ENCODE data around the gene ASPN.

The ASPN gene

DNA sequence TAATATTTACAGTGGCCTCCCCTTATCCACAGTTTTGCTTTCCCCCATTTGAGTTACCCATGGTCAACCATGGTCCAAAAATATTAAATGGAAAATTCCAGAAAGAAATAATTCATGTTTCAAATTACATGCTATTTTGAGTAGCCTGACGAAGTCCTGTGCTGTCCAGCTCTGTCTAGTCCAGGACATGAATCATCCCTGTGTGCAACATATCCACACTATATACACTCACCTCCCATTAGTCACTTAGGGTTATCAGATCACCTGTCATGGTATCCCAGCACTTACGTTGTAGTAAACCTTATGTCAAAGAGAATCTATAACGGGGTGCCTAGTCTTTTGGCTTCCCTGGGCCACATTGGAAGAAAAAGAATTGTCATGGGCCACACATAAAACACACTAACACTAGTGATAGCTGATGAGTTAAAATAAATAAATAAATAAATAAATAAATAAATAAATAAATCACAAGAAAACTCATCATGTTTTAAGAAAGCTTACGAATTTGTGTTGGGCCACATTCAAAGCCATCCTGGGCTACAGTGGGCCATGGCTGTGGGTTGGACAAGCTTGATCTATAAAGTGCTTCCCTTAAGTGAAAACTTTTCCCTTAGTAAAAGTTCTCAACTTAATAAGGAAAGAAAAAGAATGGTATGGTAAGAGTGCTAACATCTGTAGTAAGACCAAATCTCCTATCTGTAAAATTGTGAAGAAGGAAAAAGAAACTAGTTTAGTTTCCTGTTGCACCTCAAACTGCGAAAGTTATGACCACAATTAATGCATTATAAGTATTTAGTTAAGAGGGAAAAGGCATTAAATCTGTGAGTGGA, 42.2 kb downstream of the ASPN start:
- TF ChIP-seq, protein P1, sequence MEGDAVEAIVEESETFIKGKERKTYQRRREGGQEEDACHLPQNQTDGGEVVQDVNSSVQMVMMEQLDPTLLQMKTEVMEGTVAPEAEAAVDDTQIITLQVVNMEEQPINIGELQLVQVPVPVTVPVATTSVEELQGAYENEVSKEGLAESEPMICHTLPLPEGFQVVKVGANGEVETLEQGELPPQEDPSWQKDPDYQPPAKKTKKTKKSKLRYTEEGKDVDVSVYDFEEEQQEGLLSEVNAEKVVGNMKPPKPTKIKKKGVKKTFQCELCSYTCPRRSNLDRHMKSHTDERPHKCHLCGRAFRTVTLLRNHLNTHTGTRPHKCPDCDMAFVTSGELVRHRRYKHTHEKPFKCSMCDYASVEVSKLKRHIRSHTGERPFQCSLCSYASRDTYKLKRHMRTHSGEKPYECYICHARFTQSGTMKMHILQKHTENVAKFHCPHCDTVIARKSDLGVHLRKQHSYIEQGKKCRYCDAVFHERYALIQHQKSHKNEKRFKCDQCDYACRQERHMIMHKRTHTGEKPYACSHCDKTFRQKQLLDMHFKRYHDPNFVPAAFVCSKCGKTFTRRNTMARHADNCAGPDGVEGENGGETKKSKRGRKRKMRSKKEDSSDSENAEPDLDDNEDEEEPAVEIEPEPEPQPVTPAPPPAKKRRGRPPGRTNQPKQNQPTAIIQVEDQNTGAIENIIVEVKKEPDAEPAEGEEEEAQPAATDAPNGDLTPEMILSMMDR (IDR thresholded peaks at IDR 0.05; ENCODE audit: control extremely low read depth, extremely low read depth, low read depth, missing control alignments) = no peak
- CTCF ChIA-PET = interaction anchor here (0.7 to 3.9 kb wide), 7 partner anchors 10 to 301 kb away, joined by 3 to 33 read pairs (median 3); no protein-coding TSS in a partner anchor

DNA sequence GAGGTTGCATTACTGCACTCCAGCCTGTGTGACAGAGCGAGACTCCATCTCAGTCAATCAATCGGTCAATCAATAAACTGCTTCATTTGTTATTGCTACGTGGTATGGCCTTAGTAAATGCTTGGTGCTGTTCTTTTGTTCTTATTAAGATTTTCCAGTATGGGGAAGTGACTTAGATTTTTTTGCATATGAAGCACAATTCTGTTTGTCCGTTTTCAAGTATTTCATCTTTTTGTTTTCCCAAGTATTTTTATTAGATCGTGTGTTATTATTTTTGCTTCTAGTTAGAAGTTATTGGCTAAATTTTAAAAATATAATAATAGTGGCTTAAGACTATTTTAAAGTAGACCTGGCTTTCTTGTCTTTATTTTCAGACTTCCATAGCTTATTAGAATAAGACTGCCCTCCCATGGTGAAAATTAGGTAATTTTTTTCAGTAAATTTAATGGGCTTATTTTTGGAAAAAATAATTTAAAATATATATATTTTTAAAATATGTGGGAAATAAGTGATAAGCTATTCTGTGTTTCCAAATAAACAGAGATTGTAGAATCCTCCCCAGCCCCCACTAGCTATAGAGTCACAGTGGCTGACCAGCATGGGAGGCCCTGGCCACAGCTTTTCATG, 43.3 kb downstream of the ASPN start:
- TF ChIP-seq, protein P1 (IDR thresholded peaks at IDR 0.05; ENCODE audit: control extremely low read depth, extremely low read depth, low read depth, missing control alignments) = no peak
- CTCF ChIA-PET = interaction anchor here (0.8 to 3.9 kb wide), 5 partner anchors 12 to 304 kb away, joined by 3 to 33 read pairs (median 3); no protein-coding TSS in a partner anchor
- POLR2A ChIA-PET = no interaction called here
- no peak for DNase-seq (ENCODE audit: extremely low spot score)

More for the DNA sequence above, 42.2 kb downstream of the ASPN start:
- DNase-seq (ENCODE audit: extremely low spot score) = no peak
- POLR2A ChIA-PET = no interaction called here

DNA sequence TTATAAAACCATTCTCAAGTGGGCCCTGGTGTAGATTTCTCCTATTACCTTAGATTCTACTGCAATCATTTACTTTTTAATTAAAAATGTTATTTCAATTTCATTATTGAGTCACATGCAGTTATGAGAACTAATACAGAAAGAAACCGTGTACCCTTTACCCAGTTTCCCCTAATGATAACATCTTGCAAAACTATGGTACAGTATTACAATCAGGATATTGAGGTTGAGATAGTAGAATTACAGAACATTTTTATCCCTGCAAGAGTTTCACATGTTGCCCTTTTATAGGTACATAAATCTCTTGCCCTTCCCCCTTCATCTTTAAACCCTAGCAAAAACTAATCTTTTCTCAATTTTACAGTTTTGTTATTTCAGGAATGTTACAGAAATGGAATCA, 47.0 kb downstream of the ASPN start:
- no peak for DNase-seq (ENCODE audit: extremely low spot score)
- ChIA-PET POLR2A (no interaction called here), CTCF (no interaction called here)
- TF ChIP-seq, protein P1 (IDR thresholded peaks at IDR 0.05; ENCODE audit: control extremely low read depth, extremely low read depth, low read depth, missing control alignments) = no peak

DNA sequence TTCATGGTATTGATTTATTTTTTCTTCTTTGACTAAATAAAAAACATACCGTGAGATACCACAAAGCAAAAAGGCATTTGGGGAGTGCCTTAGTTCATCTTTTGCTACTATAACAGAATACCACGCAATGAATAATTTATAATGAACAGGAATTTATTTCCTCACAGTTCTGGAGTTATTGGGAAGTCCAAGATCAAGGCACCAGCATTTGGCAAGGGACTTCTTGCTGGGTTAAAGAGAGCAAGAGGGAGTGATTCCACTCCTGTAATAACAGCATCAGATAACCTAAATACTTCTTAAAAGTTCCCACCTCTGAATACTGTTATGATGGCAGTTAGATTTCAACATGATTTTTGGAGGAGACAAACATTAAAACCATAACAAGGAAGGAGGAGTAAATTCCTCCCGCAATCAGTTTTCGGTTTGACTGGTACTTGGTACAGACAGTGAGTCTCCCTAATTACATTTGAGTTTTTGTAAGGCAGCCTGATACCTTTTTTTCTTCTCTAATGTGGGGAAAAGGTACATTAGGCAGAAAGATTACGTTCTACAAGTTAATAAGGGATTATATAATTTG, 49.2 kb downstream of the ASPN start:
- POLR2A ChIA-PET = no interaction called here
- CTCF ChIA-PET = no interaction called here
- TF ChIP-seq, protein P1 (IDR thresholded peaks at IDR 0.05; ENCODE audit: control extremely low read depth, extremely low read depth, low read depth, missing control alignments) = no peak
- no peak for DNase-seq (ENCODE audit: extremely low spot score)

DNA sequence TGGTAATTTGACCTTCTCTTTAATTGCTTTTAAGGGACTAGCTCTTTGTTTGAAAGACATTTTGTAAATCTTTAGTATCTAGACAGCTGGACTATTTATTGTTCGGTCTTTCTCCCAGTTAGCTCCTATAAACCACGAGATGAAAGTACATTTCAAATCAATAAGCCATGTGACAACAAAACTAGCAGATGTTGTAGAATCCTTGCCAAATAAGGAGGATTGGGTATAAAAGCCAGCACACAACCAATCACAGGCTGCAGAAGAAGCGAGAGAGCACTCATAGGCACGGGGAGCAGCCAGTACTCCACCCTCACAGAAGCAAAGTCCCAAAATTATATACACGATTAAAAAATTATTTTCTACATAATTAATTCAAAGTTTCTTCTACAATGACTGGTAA, 50.0 kb downstream of the ASPN start:
- ChIA-PET POLR2A (no interaction called here), CTCF (no interaction called here)
- DNase-seq (ENCODE audit: extremely low spot score) = no peak
- TF ChIP-seq, protein P1 (IDR thresholded peaks at IDR 0.05; ENCODE audit: control extremely low read depth, extremely low read depth, low read depth, missing control alignments) = no peak

DNA sequence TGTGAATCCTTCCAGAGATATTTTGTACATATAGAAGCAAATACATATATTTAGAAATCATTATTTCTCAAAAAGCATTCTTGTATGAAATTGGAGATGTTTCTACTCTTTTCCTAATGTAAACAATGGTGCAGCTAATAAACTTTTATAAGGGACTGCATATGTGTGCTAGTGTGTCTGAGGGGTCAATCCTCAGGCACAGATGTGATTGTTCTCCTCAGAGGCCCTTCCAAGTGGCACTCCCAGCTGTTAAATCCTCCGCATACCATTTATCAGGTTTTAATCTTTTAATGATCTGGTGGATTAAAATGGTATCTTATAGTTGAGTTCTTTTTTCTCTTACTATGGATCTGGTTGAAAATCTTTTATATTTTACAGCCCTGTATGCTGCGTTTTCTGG, 52.5 kb downstream of the ASPN start:
- no peak for DNase-seq (ENCODE audit: extremely low spot score)
- CTCF ChIA-PET = interaction anchor here (1.0 kb wide), 1 partner anchor 291 kb away, joined by 3 read pairs; no protein-coding TSS in a partner anchor
- TF ChIP-seq, protein P1 (IDR thresholded peaks at IDR 0.05; ENCODE audit: control extremely low read depth, extremely low read depth, low read depth, missing control alignments) = no peak
- POLR2A ChIA-PET = no interaction called here

Data from GM10248 (cell line).